ENCODE results near the gene SDHAF1.
A peak's percentile ranks its signal among the peaks of the same experiment; 100 is the strongest.
"Not testable (repeated sequence)": the region's sequence is repeated elsewhere in the genome, so short reads cannot be mapped to it uniquely, and the experiment has no call there.

Gene SDHAF1

DNA sequence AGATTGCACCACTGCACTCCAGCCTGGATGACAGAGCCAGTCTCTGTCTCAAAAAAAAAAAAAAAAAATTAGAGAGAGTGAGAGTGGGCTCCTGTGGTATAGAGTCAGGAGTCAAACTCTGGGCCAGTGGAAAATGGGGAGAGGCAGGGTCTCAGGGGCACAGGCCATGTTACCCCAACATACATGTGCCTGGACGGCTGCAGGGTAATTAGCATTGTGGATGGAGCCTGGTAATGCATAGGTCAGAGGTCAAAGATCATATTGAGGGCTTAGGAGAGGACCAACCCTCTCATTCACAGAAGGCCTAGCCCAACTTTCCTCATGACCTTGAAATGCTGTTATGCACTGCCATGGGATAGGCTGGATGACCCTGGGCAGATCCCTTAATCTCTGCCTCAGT, 30.6 kb downstream of the SDHAF1 start:
- DNase-seq: no peak

DNA sequence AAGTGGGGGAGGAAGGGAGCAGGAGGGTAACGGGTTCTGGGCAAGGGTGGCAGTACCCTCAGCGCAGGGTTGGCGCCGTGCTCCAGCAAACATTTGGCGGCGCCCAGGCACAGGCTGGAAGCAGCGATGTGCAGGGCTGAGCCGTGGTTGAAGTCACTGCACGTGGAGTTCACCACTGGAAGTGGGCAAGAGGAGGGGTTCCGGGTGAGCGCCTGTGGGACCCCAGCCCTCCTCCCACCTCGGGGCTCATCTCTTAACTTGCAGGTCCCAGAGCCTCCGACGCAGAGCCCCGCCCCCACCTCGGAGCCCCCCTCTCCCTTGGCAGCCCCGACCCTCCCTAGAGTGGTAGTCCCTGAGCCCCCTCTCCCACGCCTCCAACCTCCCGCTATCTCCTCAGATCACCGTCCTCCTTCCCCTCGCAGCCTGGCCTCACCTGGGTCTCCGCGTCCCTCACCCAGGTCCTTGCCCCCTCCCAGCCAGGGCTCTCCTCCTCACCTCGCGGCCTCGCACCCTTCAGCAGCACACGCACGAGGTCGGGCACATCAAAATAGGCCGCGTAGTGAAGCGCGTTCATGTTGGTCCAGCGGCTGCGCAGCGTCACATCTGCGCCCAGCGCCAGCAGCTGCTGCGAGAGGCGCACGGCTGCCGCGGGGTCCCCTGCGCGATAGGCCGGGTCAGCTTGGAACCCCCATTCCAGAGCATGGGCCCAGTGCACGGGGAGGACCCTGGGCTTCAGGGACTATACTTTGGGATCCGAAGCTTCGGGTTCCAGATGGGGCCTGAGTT, 31.3 kb downstream of the SDHAF1 start:
- DNase-seq: no peak

DNA sequence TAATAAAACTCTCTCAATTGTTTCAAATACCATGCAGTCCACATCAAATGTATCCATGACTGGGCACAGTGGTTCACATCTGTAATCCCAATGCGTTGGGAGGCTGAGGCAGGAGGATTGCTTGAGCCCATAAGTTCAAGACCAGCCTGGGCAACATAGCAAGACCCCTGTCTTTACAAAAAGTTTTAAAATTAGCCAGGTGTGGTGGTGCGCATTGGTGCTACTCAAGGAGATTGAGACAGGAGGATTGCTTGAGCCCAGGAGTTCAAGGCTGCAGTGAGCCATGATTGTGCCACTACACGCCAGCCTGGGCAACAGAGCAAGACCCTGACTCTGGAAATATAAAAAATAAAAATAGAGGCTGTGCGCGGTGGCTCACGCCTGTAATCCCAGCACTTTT, 32.7 kb downstream of the SDHAF1 start:
- no peak for DNase-seq

DNA sequence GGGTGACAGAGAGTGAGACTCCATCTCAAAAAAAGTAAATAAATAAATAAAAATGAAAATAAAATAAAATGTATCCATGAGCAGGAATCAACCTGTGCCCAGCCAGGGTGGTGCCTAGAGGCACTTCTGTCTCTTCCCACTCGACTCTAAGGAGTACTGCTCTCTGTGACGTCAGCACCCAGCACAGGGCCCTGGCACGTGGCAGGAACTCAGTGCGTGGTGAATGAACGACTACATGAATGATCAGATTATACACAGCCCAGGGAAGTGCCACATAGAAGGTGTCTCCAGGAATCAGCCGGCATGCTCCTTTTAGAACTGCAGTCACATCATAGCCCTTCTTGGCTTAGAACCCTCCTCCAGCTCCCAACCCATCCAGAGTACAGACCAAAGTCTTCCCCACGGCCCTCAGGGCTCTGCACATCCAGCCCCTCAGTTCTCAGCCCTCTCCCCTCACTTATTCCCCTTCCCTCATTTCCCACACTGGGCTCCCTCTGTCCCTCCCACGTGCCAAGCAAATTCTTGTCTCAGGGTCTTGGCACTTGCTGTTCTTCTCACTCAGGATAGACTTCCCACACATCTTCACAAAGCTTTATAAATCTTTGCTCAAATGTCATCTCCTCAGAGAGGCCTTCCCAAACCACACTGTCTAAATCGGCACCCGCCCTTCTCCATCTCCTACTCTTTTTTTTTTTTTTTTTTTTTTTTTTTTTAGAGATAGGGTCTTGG, 33.5 kb downstream of the SDHAF1 start:
- DNase-seq: no peak

GRCh38 chr19:36030264-36031148, 35.5 kb downstream of the SDHAF1 start:
- DNase-seq: no peak

DNA sequence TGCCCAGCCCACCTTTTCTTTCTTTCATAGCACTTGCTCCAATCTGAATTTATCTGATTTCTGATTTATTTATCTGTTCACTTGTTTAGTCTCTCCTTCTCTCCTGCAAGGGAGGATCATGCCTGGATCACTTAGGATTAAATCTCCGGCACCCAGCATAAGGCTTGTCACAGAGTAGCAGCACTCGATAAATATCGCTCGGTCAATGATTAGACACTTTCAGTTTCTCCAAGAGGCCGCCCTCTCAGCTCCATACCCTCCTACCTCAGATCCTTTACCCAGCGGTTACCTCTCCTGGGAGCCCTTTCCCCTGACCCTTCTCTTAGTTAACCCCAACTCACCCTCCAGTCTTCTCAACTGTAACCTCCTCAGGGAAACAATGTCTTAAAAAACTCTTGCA, 36.3 kb downstream of the SDHAF1 start:
- no peak for DNase-seq

DNA sequence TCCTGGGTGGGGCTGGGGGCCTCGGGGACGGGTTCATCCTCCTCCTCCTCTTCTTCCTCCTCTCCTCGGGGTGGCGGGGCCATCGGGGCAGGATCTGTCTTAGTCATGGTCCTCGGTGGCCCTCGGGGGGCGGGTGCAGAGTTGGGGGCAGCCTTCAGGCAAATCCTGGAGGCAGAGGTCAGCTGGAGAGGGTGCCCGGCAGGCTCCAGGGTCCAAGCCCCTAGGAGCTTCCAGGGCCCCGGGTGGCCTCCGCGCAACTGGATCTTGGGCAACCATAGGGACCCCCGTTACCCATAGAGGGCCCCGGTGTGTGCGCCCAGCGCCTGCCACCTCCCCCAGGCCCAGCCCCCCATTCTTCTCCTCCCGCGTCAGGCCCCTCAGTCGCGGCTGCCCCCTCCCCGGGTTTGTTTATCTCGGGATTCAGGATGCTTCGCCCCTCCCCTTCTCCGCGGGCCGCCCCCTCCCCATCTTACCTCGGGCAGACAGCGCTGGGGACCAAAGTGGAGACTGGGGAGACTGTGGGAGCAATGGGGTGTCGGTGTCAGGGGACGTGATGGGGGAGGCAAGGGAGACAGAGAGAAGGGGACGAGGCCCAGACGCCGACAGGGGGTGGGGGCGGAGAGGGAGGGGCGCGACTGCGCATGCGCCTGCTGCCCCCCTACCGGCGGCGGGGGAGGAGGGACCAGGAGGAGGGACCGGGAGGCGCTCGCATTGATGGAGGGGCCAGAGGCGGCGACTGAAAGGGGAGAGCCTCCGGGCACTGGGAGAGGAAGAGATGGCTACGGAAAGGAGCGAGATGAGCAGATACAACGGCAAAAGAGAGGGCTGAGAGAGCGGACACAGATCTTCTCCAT, 37.5 kb downstream of the SDHAF1 start, which contains the start of gene CLIP3:
CLIP3 (minus strand) TSS at position 623 of the 854 bp plus-strand sequence; CDS start at position 107, 516 bp downstream.
- DNase-seq: peak; percentile 33 to 45

- no peak for DNase-seq
Observed at GRCh38 chr19:36040495-36040894, 45.5 kb downstream of the SDHAF1 start.

- DNase-seq: not testable (repeated sequence)
Observed at GRCh38 chr19:36041092-36041491, 46.1 kb downstream of the SDHAF1 start.

GRCh38 chr19:36041831-36042230, 46.8 kb downstream of the SDHAF1 start:
- DNase-seq: no peak

GRCh38 chr19:36043952-36044351, 49.0 kb downstream of the SDHAF1 start:
- DNase-seq: no peak

Data from activated CD4-positive, alpha-beta T cell treated with anti-CD3 and anti-CD28 coated beads for 4 hours (primary cell).